SH-SY5Y (cell line): ENCODE data around the gene IGSF11.

Experiments
- GATA2 ChIP-seq: IDR thresholded peaks from 2 replicates; pipeline ENCODE4 v1.6.1; 2011; ENCODE audit warnings: mild to moderate bottlenecking, low read depth, low read length
- GATA3 ChIP-seq: IDR thresholded peaks from 2 replicates; pipeline ENCODE4 v1.6.1; 2011; ENCODE audit warnings: low read depth, mild to moderate bottlenecking, low read length, moderate library complexity

IGSF11 gene

DNA sequence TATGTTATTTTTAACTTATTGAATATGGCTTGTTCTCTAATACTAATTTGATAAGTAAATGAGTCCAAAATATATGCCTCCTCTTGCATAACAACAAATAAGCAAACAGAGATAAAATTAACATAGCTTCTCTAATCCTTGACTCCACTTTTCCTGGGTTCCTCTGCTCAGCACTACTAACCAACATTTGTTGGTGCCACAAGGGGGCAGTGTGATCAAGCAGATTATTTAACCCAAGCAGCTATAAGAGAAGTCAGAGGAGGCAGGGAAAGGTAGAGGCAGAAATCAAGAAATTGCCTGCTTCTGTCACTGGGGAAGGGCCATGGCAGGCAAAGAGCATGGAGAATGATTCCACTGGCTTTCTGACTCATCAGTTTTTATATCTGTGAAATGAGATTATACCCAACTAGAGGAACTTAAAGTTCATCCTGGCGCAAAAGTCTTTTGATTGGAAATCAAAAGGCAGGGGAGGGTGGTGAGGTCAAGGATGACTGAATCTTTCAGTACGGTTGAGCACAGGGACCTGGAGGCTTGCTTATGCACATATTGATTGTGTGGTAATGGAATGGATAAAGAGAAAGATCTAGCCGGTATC is 152.2 kb downstream of the IGSF11 start:
- no peak for TF ChIP-seq GATA3
- TF ChIP-seq GATA2 = no peak

DNA sequence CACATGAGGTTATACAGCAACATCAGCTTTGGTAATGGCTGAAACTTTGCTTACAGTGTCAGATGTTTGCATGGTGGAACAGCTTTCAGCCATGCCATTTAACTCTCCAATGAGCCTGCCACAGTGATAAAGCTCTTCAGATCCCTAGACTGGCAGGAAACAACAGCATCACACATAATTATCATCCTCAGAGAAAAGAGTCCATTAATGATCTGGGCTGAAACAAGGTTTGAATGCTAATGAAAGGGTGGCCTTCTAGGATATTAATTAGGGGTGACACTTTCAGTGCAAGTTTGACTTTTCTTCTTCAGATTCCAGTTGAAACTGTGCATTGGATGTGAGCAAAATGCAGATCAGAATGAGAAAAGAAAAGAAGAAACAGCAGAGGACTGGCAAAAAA is 166.6 kb downstream of the IGSF11 start:
- no peak for TF ChIP-seq GATA3
- TF ChIP-seq GATA2 = no peak

DNA sequence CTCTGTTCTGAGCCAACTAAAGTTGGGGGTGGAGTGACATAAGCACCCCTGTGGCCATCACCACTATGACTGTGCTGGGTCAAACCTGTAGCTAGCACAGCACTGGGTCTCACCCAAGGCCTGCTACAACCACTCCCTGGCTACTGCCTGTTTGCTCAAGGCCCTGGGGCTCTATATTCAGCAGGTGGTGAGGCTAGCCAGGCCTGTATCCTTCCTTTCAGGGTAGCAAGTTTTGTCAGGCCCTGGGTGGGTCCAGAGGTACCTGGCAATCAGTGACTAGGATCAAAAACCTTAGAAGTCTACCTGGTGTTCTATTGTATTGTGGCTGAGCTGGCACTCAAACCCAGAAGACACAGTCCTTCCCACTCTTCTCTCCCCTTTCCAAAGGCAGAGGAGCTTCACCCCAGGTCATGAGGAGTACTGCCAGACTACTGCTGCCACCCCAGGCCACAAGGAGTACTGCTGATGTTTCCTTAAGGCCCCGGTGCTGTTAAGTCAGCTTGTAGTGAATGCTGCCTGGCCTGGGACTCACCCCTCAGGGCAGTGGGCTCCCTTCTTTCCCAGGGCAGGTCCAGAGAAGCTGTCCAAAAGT is 170.8 kb downstream of the IGSF11 start:
- TF ChIP-seq GATA3 (no peak), GATA2 (no peak)

DNA sequence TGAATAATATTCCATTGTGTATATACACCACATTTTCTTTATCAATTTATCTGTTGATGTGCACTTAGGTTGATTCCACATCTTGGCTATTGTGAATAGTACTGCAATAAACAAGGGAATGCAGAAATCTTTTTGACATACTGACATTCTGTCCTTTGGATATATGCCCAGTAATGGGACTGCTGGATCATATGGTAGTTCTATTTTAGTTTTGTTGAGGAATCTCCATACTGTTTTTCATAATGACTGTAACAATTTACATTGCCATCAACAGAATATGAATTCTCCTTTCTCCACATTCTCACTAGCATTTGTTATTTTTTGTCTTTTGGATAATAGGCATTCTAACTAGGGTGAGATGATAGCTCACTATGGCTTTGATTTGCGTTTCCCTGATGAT is 174.7 kb downstream of the IGSF11 start:
- TF ChIP-seq GATA3 (no peak), GATA2 (no peak)

DNA sequence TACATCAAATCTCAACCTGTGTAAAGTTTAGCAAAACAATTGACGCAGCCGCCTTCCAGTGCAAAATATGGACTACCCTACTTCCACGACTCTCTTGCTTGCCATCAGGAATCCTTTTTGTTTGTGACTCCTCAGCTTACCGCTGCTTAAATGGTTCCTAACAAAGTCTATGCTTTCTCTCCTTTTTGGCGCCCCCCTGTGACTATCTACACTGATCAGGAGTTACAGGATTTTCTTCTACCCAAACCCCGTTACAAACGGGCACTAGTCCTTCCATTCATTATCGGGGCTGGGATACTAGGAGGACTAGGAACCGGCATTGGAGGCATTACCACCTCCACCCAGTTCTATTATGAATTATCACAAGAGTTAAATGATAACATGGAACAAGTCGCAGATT is 184.0 kb downstream of the IGSF11 start:
- no peak for TF ChIP-seq GATA2
- no peak for TF ChIP-seq GATA3
